HG02763 (cell line): Measurements from ENCODE around the gene DOCK9.

Source experiments
- ATAC-seq: cut with Tn5 transposase; IDR thresholded peaks from one replicate; pipeline ENCODE4 v1.9.1; 2021; ENCODE audit warnings: mild to moderate bottlenecking, moderate library complexity; ENCODE audit not compliant: unreplicated experiment

DOCK9 gene

DNA sequence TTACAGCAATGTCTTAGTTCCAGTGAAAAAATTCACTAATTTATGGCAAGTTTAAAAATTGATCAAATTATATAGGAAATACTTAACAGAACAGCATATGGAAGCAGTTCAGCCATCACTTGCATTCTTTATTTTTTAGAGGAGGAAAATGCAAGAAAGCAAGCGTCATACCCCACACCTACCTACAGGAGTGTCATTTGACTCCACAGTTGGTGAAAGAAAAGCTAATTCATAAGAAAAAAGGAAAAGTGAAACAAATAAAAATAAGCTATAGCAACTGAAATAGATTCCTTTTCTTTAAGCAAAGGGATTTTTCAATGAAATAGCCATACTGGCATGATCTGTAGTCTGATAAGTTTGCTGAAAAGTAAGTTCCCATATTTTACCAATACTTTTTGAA is 111.0 kb downstream of the DOCK9 start:
- no peak for ATAC-seq

GRCh38 chr13:98860491-98860890 is 117.4 kb downstream of the DOCK9 start:
- ATAC-seq: no peak

- ATAC-seq: no peak
Measured at GRCh38 chr13:98858191-98858590, 119.7 kb downstream of the DOCK9 start.

DNA sequence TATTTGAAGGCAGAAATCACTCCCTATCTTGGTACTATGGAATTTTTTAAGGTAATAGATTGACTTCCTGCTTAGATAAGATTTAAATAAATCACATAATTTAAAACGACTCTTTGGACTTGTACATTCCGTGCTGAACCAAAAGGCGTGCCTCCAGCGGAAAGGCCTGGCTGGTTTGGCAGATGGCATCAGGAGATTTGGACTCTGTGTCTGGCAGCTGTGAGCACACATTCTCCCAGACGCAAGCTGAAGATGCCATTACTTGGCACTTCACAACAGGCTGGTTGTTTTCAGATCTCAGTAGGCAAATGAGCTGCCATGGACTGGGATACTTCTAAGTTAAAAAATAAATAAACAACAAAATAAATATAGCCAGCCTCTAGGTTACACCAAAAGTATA is 120.9 kb downstream of the DOCK9 start:
- no peak for ATAC-seq

GRCh38 chr13:98854448-98854847 is 123.4 kb downstream of the DOCK9 start:
- ATAC-seq: no peak

DNA sequence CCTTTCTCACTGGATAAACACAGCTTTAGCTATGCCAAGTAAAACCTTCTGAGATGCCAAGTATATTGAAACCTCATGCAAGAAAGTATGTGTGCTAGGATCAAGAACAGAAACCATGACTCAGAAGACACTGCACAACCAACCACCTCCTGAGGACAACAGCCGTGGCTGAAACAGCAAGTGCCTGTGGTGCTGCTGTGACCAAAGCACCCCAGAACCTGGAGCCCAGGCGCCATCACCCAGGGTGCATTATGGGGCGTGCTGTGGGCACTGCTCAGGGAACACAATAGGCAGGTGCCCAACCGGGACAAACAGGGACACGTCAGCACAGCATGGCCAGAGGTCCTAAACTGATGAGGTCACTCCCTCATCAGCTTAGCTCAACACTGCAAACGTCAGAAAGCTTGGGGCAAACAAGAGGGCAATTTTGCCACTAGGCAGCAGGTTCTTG is 124.1 kb downstream of the DOCK9 start:
- peak; percentile 98 for ATAC-seq

DNA sequence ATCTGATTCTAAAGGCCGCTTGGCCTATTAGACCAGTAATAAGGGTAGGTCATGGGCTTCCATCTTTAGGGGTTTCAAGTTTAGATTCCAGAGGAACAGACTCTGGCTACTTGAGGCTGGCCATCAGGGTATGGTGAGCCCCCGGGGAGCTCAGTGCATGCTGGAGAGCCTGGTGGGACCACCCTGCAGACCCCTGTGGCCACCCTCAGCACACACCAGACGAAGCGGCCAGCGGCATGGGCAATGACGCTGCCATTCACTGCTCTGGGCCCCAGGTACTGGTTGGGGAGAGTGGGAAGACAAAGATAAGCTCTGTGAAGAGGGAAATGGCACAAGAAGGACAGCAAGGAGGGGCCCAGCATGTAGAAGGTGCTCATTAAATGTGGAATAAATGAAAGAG is 126.6 kb downstream of the DOCK9 start:
- no peak for ATAC-seq

DNA sequence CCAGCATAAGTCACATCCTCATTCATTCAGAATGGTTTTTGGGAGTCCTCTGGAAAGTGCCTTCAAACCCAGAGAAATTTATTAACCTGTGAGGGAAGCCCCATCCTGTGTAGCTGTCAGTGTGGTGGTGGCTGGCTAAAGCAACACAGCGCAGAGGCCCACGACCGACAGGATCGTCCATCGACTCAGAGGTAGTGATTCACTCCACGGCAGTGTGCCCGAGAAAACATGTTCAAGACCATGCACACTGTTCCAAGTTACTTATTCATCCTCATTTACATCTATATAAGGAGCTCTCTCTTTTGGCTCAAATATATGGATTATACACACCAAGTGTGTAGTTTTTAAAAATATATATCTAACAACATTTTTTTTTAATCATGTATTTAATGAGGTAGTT is 129.1 kb downstream of the DOCK9 start:
- ATAC-seq: no peak

GRCh38 chr13:98847780-98848179 is 130.1 kb downstream of the DOCK9 start:
- no peak for ATAC-seq

GRCh38 chr13:98846986-98847385 is 130.9 kb downstream of the DOCK9 start:
- ATAC-seq: no peak

- ATAC-seq: no peak
Measured at GRCh38 chr13:98846521-98846920, 131.3 kb downstream of the DOCK9 start.

DNA sequence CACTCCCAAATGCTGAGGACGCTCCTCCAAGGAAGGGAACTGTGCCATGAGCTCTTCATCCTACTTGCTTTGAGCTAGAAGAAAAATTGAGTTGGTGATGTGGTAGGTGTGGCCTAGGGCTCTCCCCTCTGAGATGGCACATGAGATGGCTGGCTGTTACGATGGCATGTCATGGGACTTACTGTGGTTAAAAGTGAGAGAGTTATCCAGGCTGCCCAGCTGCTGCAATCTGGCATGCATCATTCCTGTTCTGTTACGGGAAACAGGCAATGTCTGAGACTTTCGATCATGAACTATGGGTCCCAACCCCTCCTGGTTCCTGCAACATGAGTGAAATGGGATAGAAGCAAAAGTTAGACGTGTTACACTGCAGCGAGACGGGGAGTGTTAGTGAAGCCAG is 132.1 kb downstream of the DOCK9 start:
- no peak for ATAC-seq

DNA sequence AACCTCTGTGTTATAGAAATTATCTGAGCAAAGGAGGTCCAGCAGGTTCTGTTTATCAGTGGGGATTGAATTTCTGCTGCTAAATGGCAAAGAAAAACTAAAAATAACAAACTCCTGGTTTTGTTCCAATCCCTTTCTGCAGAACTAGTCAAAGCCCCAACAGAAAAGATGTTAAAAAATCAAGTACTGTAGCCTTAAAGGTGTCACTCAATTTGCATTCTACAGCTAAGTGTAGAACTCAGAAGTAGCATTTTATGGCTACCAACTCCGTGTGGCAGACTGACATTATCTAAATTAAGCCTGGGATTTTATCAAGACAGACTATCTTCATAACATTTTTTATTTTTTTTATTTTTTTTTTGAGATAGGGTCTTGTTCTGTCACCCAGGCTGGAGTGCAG is 133.8 kb downstream of the DOCK9 start:
- no peak for ATAC-seq

DNA sequence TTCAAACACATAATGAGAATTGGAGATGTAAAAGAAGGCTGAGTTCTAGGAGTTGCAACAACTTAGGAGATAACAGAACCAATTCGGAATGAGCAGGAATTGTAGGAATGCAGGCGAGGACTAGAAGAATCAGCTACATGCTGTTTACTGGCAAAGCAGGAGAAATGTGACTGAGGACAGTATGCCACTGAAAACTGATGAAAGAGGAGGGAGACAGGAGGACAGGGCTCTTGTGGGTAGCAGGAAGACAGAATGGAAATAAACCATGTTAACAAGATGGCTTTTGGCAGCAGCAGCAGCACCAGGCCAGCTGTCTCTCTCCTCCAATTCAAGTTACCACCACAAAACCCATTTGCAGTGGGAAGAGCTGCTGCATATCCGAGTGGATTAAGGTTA is 134.4 kb downstream of the DOCK9 start:
- ATAC-seq: no peak

DNA sequence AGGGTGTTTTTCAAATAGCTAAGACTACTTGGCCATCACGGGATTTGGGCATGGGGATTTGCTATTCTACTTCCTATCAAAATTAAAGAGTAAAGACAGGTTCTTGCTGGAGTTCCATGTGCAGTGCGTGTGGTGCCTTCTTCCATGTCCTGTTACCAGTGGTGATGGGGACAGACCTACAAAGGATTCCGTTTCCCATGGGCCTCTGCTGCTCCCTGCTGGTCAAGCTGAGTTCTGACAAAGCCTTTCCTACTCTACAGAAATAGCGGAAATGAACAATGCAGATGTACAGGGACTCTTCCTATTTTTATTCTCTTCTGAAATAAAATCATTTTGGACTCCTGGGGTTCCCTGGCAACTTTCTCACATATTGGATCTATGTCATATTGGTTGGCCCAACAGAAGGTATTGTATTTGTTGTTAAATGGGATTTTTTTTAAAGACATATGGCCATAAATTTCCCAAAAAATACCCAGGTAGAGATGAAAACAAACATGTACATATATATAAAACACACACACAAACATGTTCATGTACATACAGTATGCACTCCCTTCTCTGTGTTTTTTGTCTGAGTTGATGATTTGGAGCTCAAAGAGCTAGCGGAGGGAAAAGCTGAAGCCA is 134.9 kb downstream of the DOCK9 start:
- ATAC-seq: peak; percentile 80

GRCh38 chr13:98842070-98842469 is 135.8 kb downstream of the DOCK9 start:
- ATAC-seq: no peak

DNA sequence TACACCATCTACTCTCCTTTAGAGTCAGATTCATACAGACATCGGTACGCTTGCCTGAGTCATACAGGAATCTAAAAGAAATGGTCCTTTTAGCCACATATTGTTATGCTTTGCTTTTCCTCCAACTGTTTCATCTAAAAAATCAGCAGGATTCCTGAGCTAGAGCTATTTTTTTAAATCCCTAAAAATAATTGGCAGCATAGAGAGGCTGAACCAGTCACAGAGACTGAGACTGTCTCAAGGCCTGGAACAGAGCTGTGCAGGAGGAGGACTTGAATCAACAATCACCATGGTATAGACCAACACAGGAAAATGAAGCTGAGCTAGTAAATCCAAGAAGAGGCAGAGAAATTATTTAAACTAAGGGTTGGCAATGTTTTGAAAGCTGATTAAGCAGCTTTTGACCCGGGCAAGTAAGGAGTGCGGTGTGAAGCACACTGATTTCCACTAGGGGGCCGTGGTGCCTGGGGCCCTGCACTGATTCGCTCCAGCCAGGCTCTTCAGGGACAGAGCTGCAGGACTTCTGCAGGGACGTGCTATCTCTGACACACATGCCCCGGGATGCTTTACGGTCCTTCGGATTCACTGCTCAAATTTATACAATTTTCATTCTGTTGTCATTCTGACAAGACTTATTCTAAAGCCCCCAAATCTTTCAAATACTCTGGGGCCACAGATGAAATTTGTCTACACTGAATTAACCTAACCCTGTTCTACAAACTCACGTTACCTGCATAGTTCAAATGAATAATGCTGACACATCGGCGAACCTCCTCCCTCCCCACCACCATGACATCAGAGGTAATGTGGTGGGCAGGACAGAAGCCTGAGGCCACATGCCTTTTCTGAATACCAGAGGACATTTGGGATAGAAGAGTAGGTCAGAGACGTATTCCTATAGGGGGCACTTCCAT is 137.8 kb downstream of the DOCK9 start:
- peak; percentile 84 for ATAC-seq

DNA sequence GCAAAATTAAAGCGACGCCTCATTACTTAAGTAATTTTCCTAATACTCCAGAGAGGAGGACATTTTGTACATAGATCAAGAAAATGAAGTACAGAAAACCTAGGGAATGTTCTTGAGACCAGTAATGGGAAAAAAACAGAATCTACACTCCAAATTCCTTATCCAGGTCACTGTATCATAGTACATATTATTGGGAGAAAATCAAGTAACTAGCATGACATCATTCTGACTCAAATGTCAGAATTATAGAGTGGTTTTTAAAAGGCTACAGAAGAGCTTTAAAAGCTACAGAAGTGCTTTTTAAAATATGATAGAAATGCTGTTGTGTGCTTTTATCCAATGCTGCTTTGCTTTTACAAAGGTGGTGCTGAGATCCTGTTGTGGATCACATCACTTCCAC is 139.1 kb downstream of the DOCK9 start:
- ATAC-seq: no peak

DNA sequence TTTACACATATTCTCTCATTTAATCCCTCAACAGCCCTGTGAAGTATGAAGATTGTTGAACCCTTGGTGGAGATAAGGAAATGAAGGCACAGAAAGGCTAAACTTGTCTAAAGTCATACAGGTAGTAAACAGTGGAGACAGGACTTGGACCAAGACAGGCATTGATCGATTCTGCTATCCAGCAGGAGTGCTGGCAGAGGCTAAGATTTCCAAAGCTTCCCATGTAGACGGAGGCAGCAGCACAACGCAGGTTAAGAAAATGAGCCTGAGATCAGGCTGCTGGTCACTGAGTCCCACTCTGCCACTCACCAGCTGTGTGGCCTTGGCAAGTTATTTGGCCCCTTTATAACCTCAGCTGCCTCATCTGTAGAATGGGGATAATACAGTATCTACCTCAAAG is 140.0 kb downstream of the DOCK9 start:
- no peak for ATAC-seq

DNA sequence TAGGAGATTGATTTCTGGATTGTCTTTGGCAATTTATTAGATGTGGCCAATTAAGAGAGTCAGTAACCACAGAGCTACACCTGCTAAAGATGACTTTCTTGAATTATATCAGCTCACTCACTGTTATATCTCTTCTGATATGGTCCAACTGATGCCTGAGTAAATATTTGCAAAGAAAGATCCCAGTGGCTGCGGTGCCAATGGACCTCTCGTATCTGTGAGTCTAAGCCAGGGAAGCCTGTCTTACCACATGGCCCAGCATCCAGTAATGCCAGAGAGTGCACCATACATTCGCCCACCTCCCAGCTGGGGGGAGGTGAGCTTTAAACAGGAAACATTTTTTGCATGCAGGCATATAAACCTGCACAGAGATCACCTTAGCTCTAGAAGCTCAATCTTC is 142.7 kb downstream of the DOCK9 start:
- no peak for ATAC-seq

- no peak for ATAC-seq
Measured at GRCh38 chr13:98834254-98834960, 143.5 kb downstream of the DOCK9 start.

DNA sequence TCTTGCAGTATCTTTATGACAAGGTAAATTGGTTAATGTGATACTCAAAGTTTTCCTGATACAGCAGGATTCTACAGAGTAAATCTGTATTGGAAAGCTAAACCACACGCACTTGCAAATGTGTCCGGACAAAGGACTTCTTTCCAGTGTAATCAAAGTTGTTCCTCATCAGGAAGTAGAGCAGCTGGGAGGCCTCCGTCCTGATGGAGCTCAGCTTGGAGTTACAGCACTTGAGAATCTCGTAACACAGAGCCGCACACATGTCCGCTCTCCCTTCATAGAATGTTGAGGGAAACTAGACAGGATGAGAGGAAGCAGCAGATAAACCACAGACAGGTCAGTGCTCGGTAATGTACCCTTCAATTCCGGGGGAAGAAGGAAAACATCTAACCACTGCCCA is 146.6 kb downstream of the DOCK9 start:
- no peak for ATAC-seq
